Mucosa of descending colon (tissue), 3 donors: ENCODE measurements around the gene CHFR. TPM values are rescaled to one million over a fixed set of nuclear protein-coding genes. Genes with fewer than 3 reads are reported as not detected.
A peak's percentile ranks its signal among the peaks of the same experiment; 100 is the strongest.
"Not testable (repeated sequence)": the region's sequence is repeated elsewhere in the genome, so short reads cannot be mapped to it uniquely, and the experiment has no call there.

ENCODE experiments used
- ATAC-seq: fragments of 200-7000 bp; cut with Tn5 transposase; one replicate; pipeline ENCODE4 v1.9.1; 2020; ENCODE audit warnings: mild to moderate bottlenecking, moderate library complexity
- DNase-seq, 3 donors: peaks; one replicate each; pipeline ENCODE4 v3.0.0-alpha.2; 2020
- H3K36me3 ChIP-seq: fragments of 200-600 bp; one replicate; pipeline ENCODE4 v1.8.0; 2021; ENCODE audit warnings: low read depth, mild to moderate bottlenecking
- H3K4me1 ChIP-seq: fragments of 200-600 bp; one replicate; pipeline ENCODE4 v1.8.0; 2021; ENCODE audit warnings: low read depth, mild to moderate bottlenecking
- H3K4me3 ChIP-seq: fragments of 200-600 bp; one replicate; pipeline ENCODE4 v1.8.0; 2021; ENCODE audit warnings: mild to moderate bottlenecking
- H3K9me3 ChIP-seq: fragments of 200-600 bp; one replicate; pipeline ENCODE4 v1.8.0; 2021; ENCODE audit warnings: mild to moderate bottlenecking
- intact Hi-C, 2 donors: fragments of 100-400 bp; cut with DNase I in 1 of 2; cut with micrococcal nuclease in 1 of 2; formaldehyde crosslinking; loops; one replicate each; pipeline versions ENCODE4 v1.11.0 to v1.11.1; 2022; cut with DNase I, micrococcal nuclease
- total RNA-seq, 3 donors: library from RNA; stranded (reverse); fragmentation: NEBNext Ultra II Directional in 2 of 3; extraction: Animal tissue kit (Norgen Biotek cat#: 25700) in 2 of 3; gene quantifications; one replicate each; pipeline versions ENCODE4 v1.2.1 to v1.2.4, GENCODE V29; 2021 to 2023
- TF ChIP-seq, protein P1 (sequence below): fragments of 200-600 bp; IDR thresholded peaks from one replicate; pipeline ENCODE4 v1.8.0; 2022; ENCODE audit warnings: antibody characterized with exemption, mild to moderate bottlenecking
- donor health status: DM: no; HTN: no; CAD: no; lungs with moderate emphysema.
- donor health status: DM: no; HTN: no; CAD: no.
- donor health status: DM: no; HTN: yes; CAD: no.

Gene CHFR
- total RNA-seq, 3 donors from 2014 or later = 50.6 to 65.9 (median 50.7) TPM

DNA sequence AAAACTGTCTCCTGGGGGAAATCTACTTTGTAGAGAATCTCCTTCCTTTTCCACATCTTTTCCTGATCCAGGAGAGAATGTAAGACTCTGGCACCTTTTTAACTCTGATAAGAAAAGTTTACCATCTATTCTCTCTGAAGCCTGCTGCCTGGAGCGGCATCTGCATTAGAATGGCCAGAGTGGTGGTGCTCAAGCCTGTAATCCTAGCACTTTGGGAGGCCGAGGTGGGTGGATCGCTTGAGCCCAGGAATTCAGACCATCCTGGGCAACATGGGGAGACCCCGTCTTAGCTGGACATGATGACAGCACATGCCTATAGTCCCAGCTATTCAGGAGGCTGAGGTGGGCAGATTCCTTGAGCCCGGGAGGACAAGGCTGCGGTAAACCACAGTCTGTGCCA lies 1.4 kb upstream of the CHFR start:
- H3K4me1 ChIP-seq = no peaks in the 10 kb centered on the region
- intact Hi-C loops = no loop called here
- TF ChIP-seq, protein P1, sequence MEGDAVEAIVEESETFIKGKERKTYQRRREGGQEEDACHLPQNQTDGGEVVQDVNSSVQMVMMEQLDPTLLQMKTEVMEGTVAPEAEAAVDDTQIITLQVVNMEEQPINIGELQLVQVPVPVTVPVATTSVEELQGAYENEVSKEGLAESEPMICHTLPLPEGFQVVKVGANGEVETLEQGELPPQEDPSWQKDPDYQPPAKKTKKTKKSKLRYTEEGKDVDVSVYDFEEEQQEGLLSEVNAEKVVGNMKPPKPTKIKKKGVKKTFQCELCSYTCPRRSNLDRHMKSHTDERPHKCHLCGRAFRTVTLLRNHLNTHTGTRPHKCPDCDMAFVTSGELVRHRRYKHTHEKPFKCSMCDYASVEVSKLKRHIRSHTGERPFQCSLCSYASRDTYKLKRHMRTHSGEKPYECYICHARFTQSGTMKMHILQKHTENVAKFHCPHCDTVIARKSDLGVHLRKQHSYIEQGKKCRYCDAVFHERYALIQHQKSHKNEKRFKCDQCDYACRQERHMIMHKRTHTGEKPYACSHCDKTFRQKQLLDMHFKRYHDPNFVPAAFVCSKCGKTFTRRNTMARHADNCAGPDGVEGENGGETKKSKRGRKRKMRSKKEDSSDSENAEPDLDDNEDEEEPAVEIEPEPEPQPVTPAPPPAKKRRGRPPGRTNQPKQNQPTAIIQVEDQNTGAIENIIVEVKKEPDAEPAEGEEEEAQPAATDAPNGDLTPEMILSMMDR = no peak
- no peak overlapping the region for H3K4me3 ChIP-seq
- no peak for DNase-seq
- H3K36me3 ChIP-seq = peaks cover 4% of the 10 kb centered on the region
- ATAC-seq = no peak
- H3K9me3 ChIP-seq = no peaks in the 10 kb centered on the region

DNA sequence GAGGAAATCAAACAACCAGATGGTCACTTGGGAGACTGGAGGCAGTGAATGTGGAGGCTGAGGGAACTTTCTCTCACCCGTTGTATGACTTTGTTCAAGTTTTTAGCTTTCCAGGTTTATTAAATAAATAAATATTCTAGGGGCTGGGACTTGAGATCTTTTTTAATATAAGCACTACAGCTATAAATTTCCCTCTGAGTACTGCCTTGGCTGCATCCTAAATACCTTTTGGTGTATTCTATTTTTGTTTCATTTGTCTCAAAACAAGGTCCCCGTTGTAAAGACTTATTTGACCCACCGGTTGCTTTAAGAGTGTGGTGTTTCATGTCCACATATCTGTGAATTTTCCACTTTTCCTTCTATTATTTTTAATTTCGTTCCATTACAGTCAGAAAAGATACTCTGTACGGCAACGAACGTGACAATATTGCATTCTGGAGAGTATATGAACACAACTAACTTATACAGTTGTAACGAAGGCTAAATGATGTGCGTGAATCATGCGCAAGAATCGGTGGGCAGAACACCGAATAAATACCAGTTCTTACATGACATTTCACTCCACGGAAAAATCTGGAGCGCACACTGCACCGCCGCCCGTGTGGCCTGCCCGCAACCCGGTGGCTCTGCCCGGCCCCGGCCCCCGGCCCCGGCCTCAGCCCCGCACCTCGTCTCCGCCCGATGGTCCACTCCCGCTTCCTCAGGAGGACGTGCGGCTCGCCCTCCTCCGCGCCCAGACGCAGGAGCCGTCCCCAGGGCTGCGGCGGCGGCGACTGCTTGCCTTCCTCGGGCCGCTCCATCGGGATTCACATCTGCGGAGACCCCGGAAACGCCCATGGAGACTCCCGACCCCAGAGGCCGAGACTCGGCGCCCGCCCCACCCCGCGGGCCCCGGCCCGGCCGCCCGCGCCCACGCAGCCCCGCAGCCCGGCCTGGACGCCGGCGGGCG lies 602 bp downstream of the CHFR start:
- TF ChIP-seq, protein P1 = no peak
- Histone ChIP-seq H3K9me3 (no peaks in the 10 kb centered on the region), H3K4me3 (peak overlapping the region; percentile 57), H3K36me3 (peaks cover 4% of the 10 kb centered on the region), H3K4me1 (no peaks in the 10 kb centered on the region)
- intact Hi-C loops = no loop called here
- ATAC-seq (no peak), DNase-seq (peak in 2 of 3 donors; percentile 21 to 63)

DNA sequence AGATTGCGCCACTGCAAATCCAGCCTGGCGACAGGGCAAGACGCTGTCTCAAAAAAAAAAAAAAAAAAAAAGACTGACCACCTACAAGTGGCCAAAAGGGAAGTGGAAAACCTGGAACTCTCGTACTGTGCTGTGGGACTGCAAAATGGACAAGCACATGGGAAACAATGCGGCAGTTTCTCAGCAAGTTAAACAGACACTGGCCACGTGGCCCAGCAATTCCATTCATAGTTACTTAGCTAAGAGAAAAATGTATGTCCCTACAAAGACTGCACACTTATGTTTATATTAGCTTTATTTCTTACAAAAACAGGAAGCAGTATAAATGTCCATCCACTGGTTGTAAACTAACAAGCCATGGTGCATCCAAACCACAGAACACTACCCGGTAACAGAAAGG lies 5.6 kb downstream of the CHFR start:
- H3K36me3 ChIP-seq = no peaks in the 10 kb centered on the region

DNA sequence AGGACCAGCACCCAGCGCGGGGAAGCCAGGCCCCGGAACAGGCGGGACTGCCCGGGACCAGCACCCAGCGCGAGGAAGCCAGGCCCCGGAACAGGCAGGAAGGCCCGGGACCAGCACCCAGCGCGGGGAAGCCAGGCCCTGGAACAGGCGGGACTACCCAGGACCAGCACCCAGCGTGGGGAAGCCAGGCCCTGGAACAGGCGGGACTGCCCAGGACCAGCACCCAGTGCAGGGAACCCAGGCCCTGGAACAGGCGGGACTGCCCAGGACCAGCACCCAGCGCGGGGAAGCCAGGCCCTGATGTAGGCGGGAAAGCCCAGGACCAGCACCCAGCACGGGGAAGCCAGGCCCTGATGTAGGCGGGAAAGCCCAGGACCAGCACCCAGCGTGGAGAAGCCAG lies 12.8 kb downstream of the CHFR start:
- H3K9me3 ChIP-seq, H3K4me1 ChIP-seq, ATAC-seq, intact Hi-C loops, DNase-seq, H3K4me3 ChIP-seq: not testable (repeated sequence)
- H3K36me3 ChIP-seq = peaks cover 14% of the 10 kb centered on the region

More for the DNA sequence above, 5.6 kb downstream of the CHFR start:
- ATAC-seq = peak; percentile 19
- no peaks in the 10 kb centered on the region for H3K9me3 ChIP-seq
- TF ChIP-seq, protein P1 = no peak
- intact Hi-C loops = no loop called here
- H3K4me1 ChIP-seq = no peaks in the 10 kb centered on the region
- no peak overlapping the region for H3K4me3 ChIP-seq
- peak in 1 of 3 donors; percentile 18 for DNase-seq

DNA sequence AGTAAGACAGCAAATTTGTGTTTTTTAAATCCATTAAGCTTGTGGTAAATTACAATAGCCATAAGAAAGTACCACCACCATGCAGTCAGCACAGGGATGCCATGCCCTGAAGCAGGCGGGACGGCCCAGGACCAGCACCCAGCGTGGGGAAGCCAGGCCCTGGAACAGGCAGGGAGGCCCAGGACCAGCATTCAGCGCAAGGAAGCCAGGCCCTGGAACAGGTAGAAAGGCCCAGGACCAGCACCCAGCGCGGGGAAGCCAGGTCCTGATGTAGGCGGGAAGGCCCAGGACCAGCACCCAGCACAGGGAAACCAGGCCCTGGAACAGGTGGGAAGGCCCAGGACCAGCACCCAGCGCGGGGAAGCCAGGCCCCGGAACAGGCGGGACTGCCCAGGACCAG lies 13.2 kb downstream of the CHFR start:
- DNase-seq (no peak), ATAC-seq (no peak)
- H3K4me3 ChIP-seq = no peak overlapping the region
- intact Hi-C loops = no loop called here
- no peaks in the 10 kb centered on the region for H3K4me1 ChIP-seq
- TF ChIP-seq, protein P1 = no peak
- peaks cover 14% of the 10 kb centered on the region for H3K36me3 ChIP-seq
- H3K9me3 ChIP-seq = no peaks in the 10 kb centered on the region

DNA sequence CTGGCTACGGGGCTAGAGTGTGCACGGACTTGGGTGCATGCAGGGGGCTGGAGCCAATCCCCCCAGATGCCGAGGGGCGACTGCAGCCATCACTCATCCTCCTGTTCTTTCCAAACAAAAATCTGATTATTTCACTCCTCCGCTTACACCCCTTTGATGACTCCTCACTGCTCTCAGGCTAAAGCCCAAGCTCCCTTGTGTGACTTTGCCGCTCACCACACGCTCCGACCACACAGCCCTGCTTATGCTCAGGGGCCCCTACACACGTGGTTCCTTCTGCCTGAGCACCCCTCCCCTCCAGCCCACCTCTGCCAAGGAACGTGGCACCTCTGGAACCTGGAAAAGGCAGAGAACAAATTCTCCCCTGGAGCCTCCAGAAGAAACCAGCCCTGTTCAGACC lies 13.7 kb downstream of the CHFR start:
- Histone ChIP-seq H3K4me1 (no peaks in the 10 kb centered on the region), H3K4me3 (no peak overlapping the region), H3K9me3 (no peaks in the 10 kb centered on the region), H3K36me3 (peaks cover 14% of the 10 kb centered on the region)
- TF ChIP-seq, protein P1 = no peak
- DNase-seq (no peak), ATAC-seq (no peak)
- intact Hi-C loops = no loop called here
